ENCODE results near the gene CXCL3.

Gene CXCL3

GRCh38 chr4:74038086-74038424 lies 434 bp downstream of the CXCL3 start:
- H3K4me3 Mint-ChIP-seq = peak overlapping the region; percentile 46
- H3K9me3 Mint-ChIP-seq = no peaks in the 10 kb centered on the region
- no peaks in the 10 kb centered on the region for H3K36me3 Mint-ChIP-seq
- no peak overlapping the region for H3K27ac Mint-ChIP-seq
- peaks cover 12% of the 10 kb centered on the region for H3K4me1 Mint-ChIP-seq
- ATAC-seq (no peak), DNase-seq (ENCODE audit: low spot score in 2 of 2) (no peak)

GRCh38 chr4:74037076-74037955 lies 1.2 kb downstream of the CXCL3 start:
- Mint-ChIP-seq H3K9me3 (no peaks in the 10 kb centered on the region), H3K36me3 (no peaks in the 10 kb centered on the region), H3K4me1 (peaks cover 12% of the 10 kb centered on the region), H3K27ac (no peak overlapping the region), H3K4me3 (peak overlapping the region; percentile 46)
- DNase-seq (ENCODE audit: low spot score in 2 of 2) = no peak
- ATAC-seq = no peak

GRCh38 chr4:74033739-74034138 lies 4.8 kb downstream of the CXCL3 start:
- Mint-ChIP-seq H3K27ac (no peak overlapping the region), H3K36me3 (no peaks in the 10 kb centered on the region), H3K4me1 (peaks cover 4% of the 10 kb centered on the region), H3K9me3 (peaks cover 2% of the 10 kb centered on the region), H3K4me3 (no peak overlapping the region)
- ATAC-seq = no peak
- DNase-seq (ENCODE audit: low spot score in 2 of 2) = no peak

GRCh38 chr4:74032064-74032463 lies 6.4 kb downstream of the CXCL3 start:
- Mint-ChIP-seq H3K4me3 (no peak overlapping the region), H3K36me3 (no peaks in the 10 kb centered on the region)
- DNase-seq (ENCODE audit: low spot score in 2 of 2) = no peak

GRCh38 chr4:74031576-74031975 lies 6.9 kb downstream of the CXCL3 start:
- Mint-ChIP-seq H3K4me1 (no peaks in the 10 kb centered on the region), H3K4me3 (no peak overlapping the region), H3K36me3 (no peaks in the 10 kb centered on the region), H3K27ac (no peak overlapping the region), H3K9me3 (peaks cover 5% of the 10 kb centered on the region)
- no peak for ATAC-seq
- no peak for DNase-seq (ENCODE audit: low spot score in 2 of 2)

More at GRCh38 chr4:74032064-74032463, 6.4 kb downstream of the CXCL3 start:
- Mint-ChIP-seq H3K27ac (no peak overlapping the region), H3K4me1 (no peaks in the 10 kb centered on the region), H3K9me3 (peaks cover 5% of the 10 kb centered on the region)
- no peak for ATAC-seq

- peaks cover 5% of the 10 kb centered on the region for H3K9me3 Mint-ChIP-seq
- no peak for ATAC-seq
- H3K36me3 Mint-ChIP-seq = no peaks in the 10 kb centered on the region
- no peak overlapping the region for H3K27ac Mint-ChIP-seq
- no peak for DNase-seq (ENCODE audit: low spot score in 2 of 2)
- H3K4me3 Mint-ChIP-seq = no peak overlapping the region
- H3K4me1 Mint-ChIP-seq = no peaks in the 10 kb centered on the region
Observed at GRCh38 chr4:74030285-74030684, 8.2 kb downstream of the CXCL3 start.

GRCh38 chr4:74028504-74028903 lies 10.0 kb downstream of the CXCL3 start:
- Mint-ChIP-seq H3K27ac (no peak overlapping the region), H3K9me3 (peaks cover 5% of the 10 kb centered on the region), H3K36me3 (no peaks in the 10 kb centered on the region), H3K4me3 (no peak overlapping the region), H3K4me1 (no peaks in the 10 kb centered on the region)
- ATAC-seq (no peak), DNase-seq (ENCODE audit: low spot score in 2 of 2) (no peak)

- peaks cover 3% of the 10 kb centered on the region for H3K9me3 Mint-ChIP-seq
- H3K4me1 Mint-ChIP-seq = no peaks in the 10 kb centered on the region
- no peak overlapping the region for H3K4me3 Mint-ChIP-seq
- no peak overlapping the region for H3K27ac Mint-ChIP-seq
- DNase-seq (ENCODE audit: low spot score in 2 of 2) = no peak
- no peak for ATAC-seq
- H3K36me3 Mint-ChIP-seq = no peaks in the 10 kb centered on the region
Observed at GRCh38 chr4:74023709-74024108, 14.8 kb downstream of the CXCL3 start.

- Mint-ChIP-seq H3K4me3 (no peak overlapping the region), H3K36me3 (no peaks in the 10 kb centered on the region), H3K27ac (no peak overlapping the region), H3K4me1 (no peaks in the 10 kb centered on the region), H3K9me3 (no peaks in the 10 kb centered on the region)
- ATAC-seq (no peak), DNase-seq (ENCODE audit: low spot score in 2 of 2) (no peak)
Observed at GRCh38 chr4:74021601-74022000, 16.9 kb downstream of the CXCL3 start.

- no peak for ATAC-seq
Observed at GRCh38 chr4:74018771-74019170, 19.7 kb downstream of the CXCL3 start.

GRCh38 chr4:74018116-74018515 lies 20.4 kb downstream of the CXCL3 start:
- H3K27ac Mint-ChIP-seq = no peak overlapping the region
- no peak overlapping the region for H3K4me3 Mint-ChIP-seq
- H3K36me3 Mint-ChIP-seq = no peaks in the 10 kb centered on the region
- ATAC-seq (no peak), DNase-seq (ENCODE audit: low spot score in 2 of 2) (no peak)
- no peaks in the 10 kb centered on the region for H3K9me3 Mint-ChIP-seq
- no peaks in the 10 kb centered on the region for H3K4me1 Mint-ChIP-seq

More at GRCh38 chr4:74018771-74019170, 19.7 kb downstream of the CXCL3 start:
- H3K9me3 Mint-ChIP-seq = no peaks in the 10 kb centered on the region
- DNase-seq (ENCODE audit: low spot score in 2 of 2) = no peak
- no peaks in the 10 kb centered on the region for H3K36me3 Mint-ChIP-seq
- H3K27ac Mint-ChIP-seq = no peak overlapping the region
- H3K4me1 Mint-ChIP-seq = no peaks in the 10 kb centered on the region
- H3K4me3 Mint-ChIP-seq = no peak overlapping the region

- Mint-ChIP-seq H3K4me3 (no peak overlapping the region), H3K36me3 (no peaks in the 10 kb centered on the region), H3K9me3 (no peaks in the 10 kb centered on the region), H3K4me1 (no peaks in the 10 kb centered on the region), H3K27ac (no peak overlapping the region)
- ATAC-seq (no peak), DNase-seq (ENCODE audit: low spot score in 2 of 2) (no peak)
Observed at GRCh38 chr4:74016068-74016467, 22.4 kb downstream of the CXCL3 start.

- no peak overlapping the region for H3K27ac Mint-ChIP-seq
- H3K4me3 Mint-ChIP-seq = no peak overlapping the region
- no peaks in the 10 kb centered on the region for H3K4me1 Mint-ChIP-seq
- DNase-seq (ENCODE audit: low spot score in 2 of 2) (no peak), ATAC-seq (no peak)
- no peaks in the 10 kb centered on the region for H3K36me3 Mint-ChIP-seq
- no peaks in the 10 kb centered on the region for H3K9me3 Mint-ChIP-seq
Observed at GRCh38 chr4:74015126-74015780, 23.2 kb downstream of the CXCL3 start.

GRCh38 chr4:74014332-74014731 lies 24.2 kb downstream of the CXCL3 start:
- DNase-seq (ENCODE audit: low spot score in 2 of 2) (no peak), ATAC-seq (no peak)
- Mint-ChIP-seq H3K4me1 (no peaks in the 10 kb centered on the region), H3K9me3 (no peaks in the 10 kb centered on the region), H3K27ac (no peak overlapping the region), H3K4me3 (no peak overlapping the region), H3K36me3 (no peaks in the 10 kb centered on the region)

- no peak for DNase-seq (ENCODE audit: low spot score in 2 of 2)
- H3K4me1 Mint-ChIP-seq = no peaks in the 10 kb centered on the region
- no peaks in the 10 kb centered on the region for H3K9me3 Mint-ChIP-seq
- H3K4me3 Mint-ChIP-seq = no peak overlapping the region
- H3K36me3 Mint-ChIP-seq = no peaks in the 10 kb centered on the region
- H3K27ac Mint-ChIP-seq = no peak overlapping the region
- no peak for ATAC-seq
Observed at GRCh38 chr4:74013264-74013663, 25.2 kb downstream of the CXCL3 start.

GRCh38 chr4:74012130-74012529 lies 26.4 kb downstream of the CXCL3 start:
- Mint-ChIP-seq H3K4me1 (no peaks in the 10 kb centered on the region), H3K4me3 (no peak overlapping the region), H3K9me3 (no peaks in the 10 kb centered on the region), H3K36me3 (no peaks in the 10 kb centered on the region), H3K27ac (no peak overlapping the region)
- DNase-seq (ENCODE audit: low spot score in 2 of 2) (no peak), ATAC-seq (no peak)
